SJCRH30 (cell line): Measurements from ENCODE around the gene GPBP1. TPM values are rescaled to one million over a fixed set of nuclear protein-coding genes. Genes with fewer than 3 reads are reported as not detected.
"Not testable (repeated sequence)": the region's sequence is repeated elsewhere in the genome, so short reads cannot be mapped to it uniquely, and the experiment has no call there.

ENCODE experiments used
- DNase-seq, 2 experiments: peaks; one replicate each; pipeline ENCODE4 v3.0.0-alpha.2; 2015 to 2020
- H3K27ac ChIP-seq: fragments of 250-450 bp; sonication (Bioruptor Pico); 2 replicates; pipeline ENCODE4 v1.5.1; 2020; ENCODE audit warnings: mild to moderate bottlenecking, moderate library complexity
- H3K27me3 ChIP-seq: fragments of 250-450 bp; sonication (Bioruptor Pico); 2 replicates; pipeline ENCODE4 v1.5.1; 2020; ENCODE audit warnings: mild to moderate bottlenecking, moderate library complexity
- H3K36me3 ChIP-seq: fragments of 250-450 bp; sonication (Bioruptor Pico); 2 replicates; pipeline ENCODE4 v1.5.1; 2020; ENCODE audit warnings: mild to moderate bottlenecking, moderate library complexity
- H3K4me1 ChIP-seq: fragments of 250-450 bp; sonication (Bioruptor Pico); 2 replicates; pipeline ENCODE4 v1.5.1; 2020; ENCODE audit warnings: mild to moderate bottlenecking, moderate library complexity
- H3K4me3 ChIP-seq: fragments of 250-450 bp; sonication (Bioruptor Pico); 2 replicates; pipeline ENCODE4 v1.5.1; 2020; ENCODE audit warnings: mild to moderate bottlenecking, moderate library complexity
- H3K9me3 ChIP-seq: fragments of 250-450 bp; sonication (Bioruptor Pico); replicated peaks from 2 replicates; pipeline ENCODE4 v1.5.1; 2020; ENCODE audit warnings: mild to moderate bottlenecking, moderate library complexity
- total RNA-seq: library from RNA; depleted of rRNA; stranded (reverse); fragments of >200 nt; shearing (Covaris generic); gene quantifications from 2 replicates; pipeline ENCODE4 v1.2.3, GENCODE V29; 2014

Gene GPBP1
- total RNA-seq, 1 experiment from 2014 or later = 106 TPM

DNA sequence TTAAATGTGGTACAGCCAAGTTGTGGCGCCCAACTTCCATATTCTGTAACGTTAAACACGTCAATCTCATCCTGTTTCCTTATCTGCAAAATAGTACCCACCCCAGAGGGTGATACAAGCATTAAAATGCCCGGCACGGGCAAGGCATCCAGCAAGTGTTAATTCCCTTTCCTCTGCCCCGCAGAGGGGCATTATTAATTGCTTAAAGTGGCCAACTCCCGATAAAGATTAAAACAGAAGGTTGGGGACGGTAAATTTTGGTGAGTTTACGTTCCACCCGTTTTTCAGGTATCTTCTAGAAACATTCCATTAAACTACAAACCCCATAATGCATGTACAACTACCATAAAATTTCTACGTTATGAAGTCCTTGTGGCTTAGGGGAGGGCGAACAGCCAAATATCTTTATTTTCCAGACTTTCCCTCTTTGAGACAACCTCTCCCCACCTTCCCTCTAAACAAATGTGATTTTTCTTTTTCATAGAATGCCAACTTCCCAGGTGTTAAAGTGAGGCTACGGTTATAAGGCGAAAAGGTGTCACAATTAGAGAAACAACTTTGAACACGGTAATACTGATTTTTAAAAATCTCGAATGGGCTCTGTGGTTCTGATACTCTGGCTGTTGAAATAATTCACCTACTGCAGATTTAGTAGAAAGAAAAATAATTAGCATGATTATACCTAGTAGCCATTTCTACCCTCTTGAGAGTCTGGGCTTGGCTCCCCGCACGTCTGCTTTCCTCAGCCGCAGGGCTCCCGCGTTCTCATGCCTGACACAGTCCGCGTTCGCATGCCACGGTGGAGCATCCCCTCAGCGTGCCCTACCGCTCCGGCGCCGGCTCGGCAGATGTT is 1.2 kb upstream of the GPBP1 start:
- peaks cover 15% of the 10 kb centered on the region for H3K36me3 ChIP-seq
- H3K27ac ChIP-seq = peak overlapping the region; percentile 94
- peak overlapping the region; percentile 82 for H3K4me3 ChIP-seq
- H3K4me1 ChIP-seq = peaks cover 9% of the 10 kb centered on the region
- peak in 1 of 2 experiments; percentile 28 for DNase-seq
- H3K27me3 ChIP-seq = no peaks in the 10 kb centered on the region
- no peaks in the 10 kb centered on the region for H3K9me3 ChIP-seq

DNA sequence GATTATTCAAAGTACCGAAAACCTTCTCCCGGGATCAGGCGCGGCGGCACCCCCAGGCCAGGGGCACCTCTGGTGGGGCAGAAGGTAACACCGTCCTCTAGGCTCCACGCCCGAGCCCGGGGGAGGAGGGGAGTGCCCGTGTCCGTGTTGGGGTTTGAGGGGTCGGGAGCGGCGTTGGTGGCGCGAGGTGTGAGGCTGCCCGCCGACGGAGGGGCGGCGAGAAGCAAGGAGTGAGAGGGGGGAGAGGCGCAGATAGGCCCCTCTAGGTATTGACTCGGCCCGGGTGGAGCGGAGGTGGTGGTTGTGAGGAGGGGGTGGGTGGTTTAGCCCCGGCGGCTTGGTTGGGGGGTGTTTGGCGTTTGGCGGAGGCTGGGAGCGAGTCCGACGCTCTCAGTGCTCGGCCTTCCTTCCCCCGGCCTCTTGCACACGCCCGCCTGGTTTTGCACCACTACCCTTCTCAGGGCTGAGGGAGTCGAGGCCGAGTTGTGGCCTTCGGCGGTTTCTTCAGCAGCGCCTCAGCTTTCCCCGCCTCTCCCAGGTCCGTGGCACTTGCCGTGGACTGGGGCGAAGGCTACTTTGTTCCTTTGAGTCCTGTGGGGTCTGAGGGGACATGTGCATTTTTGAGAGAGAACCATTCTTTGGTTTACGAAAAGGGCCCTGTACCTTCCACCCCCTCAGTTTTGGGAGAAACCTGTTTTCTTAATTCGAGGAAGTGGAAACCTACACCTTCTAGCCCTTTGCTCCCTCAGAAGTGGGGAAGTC is 450 bp downstream of the GPBP1 start:
- peak in 1 of 2 experiments; percentile 49 for DNase-seq

DNA sequence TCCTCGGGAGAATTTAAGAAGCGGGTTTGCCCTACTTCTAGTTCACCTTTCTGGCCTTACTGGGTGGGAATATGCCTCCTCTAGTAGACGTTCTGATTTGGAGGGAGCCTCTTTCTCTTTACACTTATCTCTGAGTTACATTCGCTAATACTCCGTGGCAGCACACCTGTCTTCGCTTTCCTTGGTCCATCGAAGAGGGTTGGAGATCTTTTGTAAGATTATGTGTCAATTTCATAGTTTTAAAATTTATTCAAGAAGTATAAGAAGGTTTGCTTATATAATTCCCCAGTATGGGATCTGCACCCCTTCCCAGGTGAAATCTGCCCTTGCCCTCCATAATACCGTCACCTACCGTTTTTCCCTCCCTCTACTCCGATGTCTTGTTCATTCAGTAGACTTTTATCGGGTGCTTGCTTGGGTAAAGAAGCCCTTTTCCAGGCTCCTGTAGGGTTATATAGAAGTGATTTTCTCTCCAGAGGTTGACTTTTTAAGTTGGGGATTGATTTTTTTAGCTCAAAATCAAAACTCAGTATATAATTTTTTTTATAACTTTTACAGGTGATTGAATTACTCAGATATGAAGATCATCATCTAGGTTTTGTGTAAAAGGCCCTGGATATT is 1.1 kb downstream of the GPBP1 start:
- DNase-seq = peak in 1 of 2 experiments; percentile 24
- Histone ChIP-seq H3K36me3 (peaks cover 32% of the 10 kb centered on the region), H3K27ac (peak overlapping the region; percentile 94), H3K4me1 (peaks cover 12% of the 10 kb centered on the region), H3K9me3 (no peaks in the 10 kb centered on the region), H3K4me3 (peak overlapping the region; percentile 82), H3K27me3 (no peaks in the 10 kb centered on the region)

More for the DNA sequence above, 450 bp downstream of the GPBP1 start:
- Histone ChIP-seq H3K27ac (peak overlapping the region; percentile 94), H3K9me3 (no peaks in the 10 kb centered on the region), H3K4me3 (peak overlapping the region; percentile 82), H3K27me3 (no peaks in the 10 kb centered on the region), H3K4me1 (peaks cover 12% of the 10 kb centered on the region), H3K36me3 (peaks cover 31% of the 10 kb centered on the region)

DNA sequence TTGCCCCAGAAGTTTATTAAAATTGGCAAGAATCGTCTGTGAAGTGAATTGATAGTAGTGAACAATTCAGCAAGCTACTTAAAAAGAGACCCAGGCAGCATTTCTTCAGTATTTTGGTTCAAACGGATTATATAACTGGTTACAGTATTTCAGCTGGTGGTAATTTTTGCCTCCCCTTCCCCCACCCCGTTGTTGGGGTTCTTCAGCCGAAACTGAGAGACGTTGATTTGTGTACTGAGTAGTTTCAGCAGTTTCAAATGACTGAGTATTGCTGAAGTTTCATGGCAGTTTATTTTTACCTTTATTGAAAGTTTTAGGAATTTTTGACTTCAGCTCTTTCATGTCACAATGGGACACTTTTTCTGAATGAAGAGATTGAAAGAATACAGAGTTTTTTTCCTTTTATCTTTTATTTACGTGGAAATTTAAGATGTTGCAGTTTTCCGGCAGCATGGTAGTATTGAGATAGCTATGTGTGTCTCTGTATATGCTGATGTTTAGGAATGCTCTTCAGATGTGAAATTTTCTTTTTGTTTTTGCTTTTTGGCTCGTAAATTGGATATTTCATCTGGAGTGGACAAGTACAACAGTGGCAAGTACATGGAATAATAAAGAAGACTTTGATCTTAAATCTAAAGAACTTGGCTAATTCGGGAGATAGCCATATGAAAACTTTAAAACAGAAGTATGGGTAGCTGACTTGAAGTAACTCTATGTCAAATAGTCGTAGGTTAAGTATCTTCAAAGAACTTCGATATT is 1.9 kb downstream of the GPBP1 start:
- DNase-seq = peak in 1 of 2 experiments; percentile 24
- peaks cover 40% of the 10 kb centered on the region for H3K36me3 ChIP-seq
- H3K4me3 ChIP-seq = peak overlapping the region; percentile 82
- H3K27me3 ChIP-seq = no peaks in the 10 kb centered on the region
- H3K9me3 ChIP-seq = no peaks in the 10 kb centered on the region
- peaks cover 12% of the 10 kb centered on the region for H3K4me1 ChIP-seq
- peak overlapping the region; percentile 94 for H3K27ac ChIP-seq

DNA sequence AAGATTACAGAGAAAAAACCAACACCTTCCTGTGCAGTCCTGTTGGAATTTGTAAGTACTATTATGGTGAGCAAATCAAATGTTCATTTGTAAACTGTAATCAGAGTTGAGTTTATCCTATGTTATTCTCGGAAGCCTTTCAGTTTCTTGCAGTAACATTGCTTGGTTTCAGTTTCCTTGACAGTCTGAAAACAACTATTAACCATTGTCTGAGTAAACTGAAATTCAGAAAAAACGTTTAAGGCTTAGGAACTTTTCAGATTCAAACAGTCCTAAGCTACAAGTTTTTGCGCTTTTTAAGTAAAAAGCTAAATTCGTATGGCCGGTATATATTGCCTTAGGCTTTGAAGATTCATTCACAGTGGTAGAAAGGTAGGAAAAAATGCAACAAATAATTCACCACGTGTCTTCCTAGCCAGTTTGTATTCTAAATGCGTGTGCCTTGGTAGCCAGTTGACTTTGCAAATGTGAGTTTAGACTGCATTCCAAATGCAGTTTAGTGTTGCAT is 2.5 kb downstream of the GPBP1 start:
- Histone ChIP-seq H3K4me1 (peaks cover 12% of the 10 kb centered on the region), H3K36me3 (peaks cover 46% of the 10 kb centered on the region), H3K27me3 (no peaks in the 10 kb centered on the region), H3K9me3 (no peaks in the 10 kb centered on the region), H3K4me3 (peak overlapping the region; percentile 82), H3K27ac (no peak overlapping the region)
- peak in 1 of 2 experiments; percentile 26 for DNase-seq

DNA sequence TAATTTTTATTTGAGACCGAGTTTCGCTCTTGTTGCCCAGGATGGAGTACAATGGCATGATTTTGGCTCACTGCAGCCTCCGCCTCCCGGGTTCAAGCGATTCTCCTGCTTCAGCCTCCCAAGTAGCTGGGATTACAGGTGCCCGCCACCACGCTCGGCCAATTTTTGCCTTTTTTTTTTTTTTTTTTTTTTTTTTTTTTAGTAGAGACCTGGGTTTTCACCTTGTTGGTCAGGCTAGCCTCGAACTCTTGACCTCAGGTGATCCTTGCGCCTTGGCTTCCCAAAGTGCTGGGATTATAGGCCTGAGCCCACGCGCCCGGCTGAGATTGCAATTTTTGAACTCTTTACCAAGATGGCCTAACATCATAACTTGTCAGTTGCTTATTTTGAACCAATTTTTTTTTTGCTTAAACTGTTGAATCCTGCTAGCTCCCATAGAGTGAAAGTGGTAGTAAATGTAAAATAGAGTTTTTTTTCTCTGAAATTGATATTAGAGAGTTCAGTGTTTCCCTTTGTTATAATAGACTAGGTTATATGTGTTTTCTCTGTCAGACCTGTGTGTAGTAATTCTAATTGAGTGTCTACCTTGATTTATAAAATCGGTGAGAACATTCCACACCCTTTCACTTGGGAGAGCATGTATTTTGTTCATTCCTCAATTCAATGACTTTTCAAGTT is 3.8 kb downstream of the GPBP1 start:
- no peak overlapping the region for H3K4me3 ChIP-seq
- H3K9me3 ChIP-seq = no peaks in the 10 kb centered on the region
- no peak for DNase-seq
- peaks cover 9% of the 10 kb centered on the region; the same call in 1 of the 2 replicates for H3K4me1 ChIP-seq
- H3K27me3 ChIP-seq = no peaks in the 10 kb centered on the region
- H3K27ac ChIP-seq = no peak overlapping the region
- peaks cover 54% of the 10 kb centered on the region for H3K36me3 ChIP-seq

DNA sequence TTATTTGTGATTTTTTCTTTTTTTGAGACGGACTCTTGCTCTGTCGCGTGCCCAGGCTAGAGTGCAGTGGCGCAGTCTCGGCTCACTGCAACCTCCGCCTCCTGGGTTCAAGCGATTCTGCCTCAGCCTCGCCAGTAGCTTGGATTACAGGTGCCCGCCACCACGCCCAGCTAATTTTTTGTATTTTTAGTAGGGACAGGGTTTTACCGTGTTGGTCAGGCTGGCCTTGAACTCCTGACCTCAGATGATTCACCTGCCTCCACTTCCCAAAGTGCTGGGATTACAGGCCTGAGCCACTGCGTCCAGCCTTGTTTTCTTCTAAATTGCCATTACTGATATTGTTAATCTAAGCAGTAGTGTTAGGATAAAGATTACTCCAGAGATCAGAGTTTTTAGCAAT is 4.4 kb downstream of the GPBP1 start:
- not testable (repeated sequence) for H3K9me3 ChIP-seq, H3K27ac ChIP-seq, H3K27me3 ChIP-seq, H3K4me1 ChIP-seq, DNase-seq, H3K4me3 ChIP-seq
- peaks cover 59% of the 10 kb centered on the region for H3K36me3 ChIP-seq

DNA sequence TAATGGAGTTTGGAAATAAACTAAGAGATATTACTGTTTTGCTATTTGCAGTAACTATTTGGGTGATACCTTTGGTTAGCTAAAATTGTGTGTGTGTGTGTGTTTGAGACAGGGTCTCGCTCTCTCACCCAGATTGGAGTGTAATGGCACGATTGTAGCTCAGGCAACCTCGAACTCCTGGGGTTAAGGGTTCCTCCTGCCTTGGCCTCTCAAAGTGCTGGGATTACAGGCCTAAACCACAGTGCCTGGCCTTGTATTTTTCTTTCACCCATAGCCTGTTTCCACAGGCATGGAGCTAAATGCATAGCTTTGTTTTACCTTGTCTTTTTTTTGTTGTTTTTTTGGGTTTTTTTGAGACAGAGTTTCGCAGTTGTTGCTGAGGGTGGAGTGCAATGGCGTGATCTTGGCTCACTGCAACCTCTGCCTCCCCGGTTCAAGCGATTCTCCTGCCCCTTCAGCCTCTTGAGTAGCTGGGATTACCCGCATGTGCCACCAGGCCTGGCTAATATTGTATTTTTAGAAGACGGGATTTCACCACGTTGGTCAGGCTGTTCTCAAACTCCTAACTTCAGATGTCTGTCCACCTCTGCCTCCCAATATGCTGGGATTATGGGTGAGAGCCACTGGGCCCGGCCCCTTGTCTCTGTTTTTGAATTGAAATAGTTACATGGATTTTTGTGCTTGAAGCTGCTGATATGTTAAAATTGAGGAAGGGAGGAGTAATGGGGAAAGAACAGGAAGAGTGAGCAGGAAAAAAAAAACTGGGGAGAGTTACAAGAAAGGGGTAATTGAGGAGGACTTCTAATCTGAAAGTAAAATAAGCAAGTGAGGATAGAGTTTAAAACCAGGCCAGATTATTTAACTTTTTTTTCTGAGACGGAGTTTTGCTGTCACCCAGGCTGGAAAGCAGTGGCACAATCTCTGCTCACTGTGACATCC is 5.7 kb downstream of the GPBP1 start:
- no peak overlapping the region for H3K4me3 ChIP-seq
- H3K36me3 ChIP-seq = peaks cover 70% of the 10 kb centered on the region
- H3K4me1 ChIP-seq = peaks cover 9% of the 10 kb centered on the region; the same call in 1 of the 2 replicates
- H3K27me3 ChIP-seq = no peaks in the 10 kb centered on the region
- no peaks in the 10 kb centered on the region for H3K9me3 ChIP-seq
- peak in 1 of 2 experiments; percentile 5 for DNase-seq
- H3K27ac ChIP-seq = no peak overlapping the region

DNA sequence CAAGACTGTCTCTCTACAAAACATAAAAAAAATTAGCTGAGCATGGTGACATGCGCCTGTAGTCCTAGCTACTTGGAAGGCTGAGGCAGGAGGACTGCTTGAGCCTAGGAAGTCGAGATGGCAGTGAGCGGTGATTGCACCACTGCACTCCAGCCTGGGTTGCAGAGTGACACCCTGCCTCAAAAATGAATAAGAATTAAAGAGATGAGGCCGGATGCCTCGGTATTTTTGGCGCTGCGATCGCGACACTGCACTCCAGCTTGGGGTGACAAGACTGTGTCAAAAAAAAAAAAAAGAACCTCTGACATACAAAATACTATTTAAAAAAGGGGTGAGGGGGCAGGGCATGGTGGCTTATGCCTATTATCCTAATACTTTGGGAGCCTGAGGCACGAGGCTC is 7.3 kb downstream of the GPBP1 start:
- no peak for DNase-seq
- no peak overlapping the region for H3K4me3 ChIP-seq
- H3K9me3 ChIP-seq = no peaks in the 10 kb centered on the region
- H3K27ac ChIP-seq = no peak overlapping the region
- H3K36me3 ChIP-seq = peaks cover 70% of the 10 kb centered on the region
- H3K27me3 ChIP-seq = no peaks in the 10 kb centered on the region
- peaks cover 9% of the 10 kb centered on the region; the same call in 1 of the 2 replicates for H3K4me1 ChIP-seq

DNA sequence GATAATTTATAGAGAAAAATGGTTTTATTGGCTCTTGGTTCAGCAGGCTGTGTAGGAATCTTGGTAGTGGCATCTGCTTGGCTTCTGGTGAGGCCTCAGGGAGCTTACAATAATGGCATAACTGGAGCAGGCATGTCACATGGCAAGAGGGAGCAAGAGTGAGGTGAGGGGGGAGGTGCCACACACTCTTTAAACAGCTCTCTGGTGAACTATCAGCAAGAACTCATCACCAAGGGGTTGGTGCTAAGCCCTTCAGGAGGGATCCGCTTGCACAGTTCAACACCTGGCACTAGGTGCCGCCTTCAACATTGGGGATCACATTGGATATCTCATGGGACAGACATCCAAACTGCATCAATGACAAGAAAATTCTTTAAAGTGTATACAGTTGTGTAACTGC is 10.5 kb downstream of the GPBP1 start:
- H3K4me3 ChIP-seq = no peak overlapping the region
- no peaks in the 10 kb centered on the region for H3K9me3 ChIP-seq
- no peaks in the 10 kb centered on the region for H3K4me1 ChIP-seq
- H3K27ac ChIP-seq = no peak overlapping the region
- peaks cover 46% of the 10 kb centered on the region for H3K36me3 ChIP-seq
- no peak for DNase-seq
- no peaks in the 10 kb centered on the region for H3K27me3 ChIP-seq

DNA sequence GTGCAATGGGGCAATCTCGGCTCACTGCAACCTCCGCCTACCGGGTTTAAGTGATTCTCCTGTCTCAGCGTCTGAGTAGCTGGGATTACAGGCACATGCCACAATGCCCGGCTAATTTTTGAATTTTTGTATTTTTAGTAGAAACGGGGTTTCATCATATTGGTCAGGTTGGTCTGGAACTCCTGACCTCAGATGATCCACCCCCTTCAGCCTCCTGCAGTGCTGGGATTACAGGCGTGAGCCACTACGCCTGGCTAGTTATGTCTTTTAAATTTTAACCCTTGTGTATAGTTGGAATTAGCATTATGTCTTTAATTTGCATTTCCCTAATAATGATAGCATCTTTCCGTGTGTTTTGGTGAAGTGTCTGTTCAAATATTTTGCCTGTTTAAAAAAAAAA is 11.5 kb downstream of the GPBP1 start:
- no peak overlapping the region for H3K4me3 ChIP-seq
- H3K4me1 ChIP-seq = no peaks in the 10 kb centered on the region
- H3K36me3 ChIP-seq = peaks cover 43% of the 10 kb centered on the region
- H3K27ac ChIP-seq = no peak overlapping the region
- no peaks in the 10 kb centered on the region for H3K27me3 ChIP-seq
- no peak for DNase-seq
- no peaks in the 10 kb centered on the region for H3K9me3 ChIP-seq

DNA sequence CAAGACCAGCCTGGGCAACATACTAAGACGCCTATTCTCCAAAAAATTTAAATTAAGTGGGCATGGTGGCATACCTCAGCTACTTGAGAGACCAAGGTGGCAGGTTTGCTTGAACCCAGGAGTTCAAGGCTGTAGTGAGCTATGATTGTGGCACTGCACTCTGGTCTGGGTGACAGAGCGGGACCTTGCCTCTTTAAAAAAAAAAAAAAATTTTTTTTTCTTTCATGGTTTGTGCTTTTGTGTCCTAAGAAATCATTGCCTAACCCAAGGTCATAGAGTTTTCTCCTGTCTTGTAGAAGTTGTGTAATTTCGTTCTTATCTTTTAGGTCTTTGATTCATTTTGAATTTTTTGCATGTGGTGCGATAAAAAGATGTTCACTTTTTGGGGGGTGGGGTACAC is 12.3 kb downstream of the GPBP1 start:
- H3K36me3 ChIP-seq = peaks cover 35% of the 10 kb centered on the region
- DNase-seq = no peak
- H3K9me3 ChIP-seq = no peaks in the 10 kb centered on the region
- H3K27me3 ChIP-seq = no peaks in the 10 kb centered on the region
- H3K4me3 ChIP-seq = no peak overlapping the region
- no peak overlapping the region for H3K27ac ChIP-seq
- H3K4me1 ChIP-seq = no peaks in the 10 kb centered on the region

DNA sequence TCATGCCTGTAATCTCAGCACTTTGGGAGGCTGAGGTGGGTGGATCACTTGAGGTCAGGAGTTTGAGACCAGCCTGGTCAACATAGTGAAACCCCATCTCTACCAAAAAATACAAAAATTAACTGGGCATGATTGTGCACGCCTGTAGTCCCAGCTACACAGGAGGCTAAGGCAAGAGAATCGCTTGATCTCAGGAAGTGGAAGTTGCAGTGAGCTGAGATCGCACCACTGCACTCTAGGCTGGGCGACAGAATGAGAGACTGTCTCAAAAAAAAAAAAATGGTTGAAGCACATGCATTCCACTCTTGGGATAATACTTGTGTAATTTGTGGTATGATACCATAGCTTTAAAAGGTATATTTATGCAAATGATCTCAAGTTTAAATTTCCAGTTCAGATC is 14.1 kb downstream of the GPBP1 start:
- not testable (repeated sequence) for H3K27ac ChIP-seq, H3K4me3 ChIP-seq, DNase-seq, H3K9me3 ChIP-seq, H3K4me1 ChIP-seq, H3K27me3 ChIP-seq
- peaks cover 23% of the 10 kb centered on the region for H3K36me3 ChIP-seq
